Measurements from ENCODE around the gene EGFL6. TPM values are rescaled to one million over a fixed set of nuclear protein-coding genes. Genes with fewer than 3 reads are reported as not detected.
"Not testable (repeated sequence)": the region's sequence is repeated elsewhere in the genome, so short reads cannot be mapped to it uniquely, and the experiment has no call there.

EGFL6 gene
- polyA plus RNA-seq, 10 donors = 72.1 to 159 (median 114) TPM

DNA sequence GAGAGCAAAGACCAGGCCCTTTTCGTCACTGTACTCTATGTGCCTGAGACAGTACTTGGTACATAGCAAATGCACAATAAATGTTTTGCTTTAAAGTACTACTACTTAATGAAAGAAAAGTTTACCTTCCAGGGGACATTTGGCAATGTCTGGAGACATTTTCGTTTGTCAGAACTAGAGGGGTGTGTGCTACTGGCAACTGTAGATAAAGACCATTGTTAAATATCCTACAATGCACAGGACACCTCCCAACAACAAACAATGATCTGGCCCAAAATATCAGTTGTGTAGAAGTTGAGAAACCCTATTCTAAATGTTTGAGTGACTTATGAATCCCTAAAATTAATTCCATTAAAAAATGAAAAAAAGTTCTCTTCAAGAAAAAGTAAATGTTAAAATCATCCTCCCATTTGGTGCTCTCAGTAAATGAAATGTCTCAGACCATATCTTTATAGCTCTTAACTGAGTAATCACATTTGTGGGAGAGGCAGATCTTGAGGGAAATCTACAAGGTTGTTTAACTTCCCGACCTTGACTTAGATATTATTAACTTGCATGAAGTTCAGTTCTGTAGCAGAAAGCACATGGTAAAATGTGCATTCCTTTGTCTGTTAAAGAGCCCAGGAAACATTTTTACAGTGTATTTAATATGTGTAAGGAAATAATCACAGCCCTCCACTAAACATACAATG, 18.5 kb downstream of the EGFL6 start:
- no peak for DNase-seq

DNA sequence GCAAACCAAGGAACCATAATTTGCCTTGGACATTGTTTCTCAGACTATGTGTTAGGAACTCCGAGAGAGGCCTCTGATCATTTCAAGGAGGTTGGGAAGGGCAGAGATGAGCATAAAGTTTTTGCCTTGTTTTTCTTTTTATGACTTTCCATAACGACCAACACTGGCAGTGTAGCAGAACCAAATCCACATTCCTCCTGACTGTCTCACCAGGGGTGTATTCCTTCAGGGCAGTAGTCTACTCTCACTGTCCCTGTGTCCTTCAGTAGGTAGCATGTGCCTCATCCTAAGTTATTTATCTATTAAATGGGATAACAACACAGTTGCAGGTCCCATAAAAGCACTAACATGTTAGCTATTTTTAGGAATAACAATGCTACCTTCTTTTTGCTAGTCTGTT, 20.8 kb downstream of the EGFL6 start:
- DNase-seq = no peak

DNA sequence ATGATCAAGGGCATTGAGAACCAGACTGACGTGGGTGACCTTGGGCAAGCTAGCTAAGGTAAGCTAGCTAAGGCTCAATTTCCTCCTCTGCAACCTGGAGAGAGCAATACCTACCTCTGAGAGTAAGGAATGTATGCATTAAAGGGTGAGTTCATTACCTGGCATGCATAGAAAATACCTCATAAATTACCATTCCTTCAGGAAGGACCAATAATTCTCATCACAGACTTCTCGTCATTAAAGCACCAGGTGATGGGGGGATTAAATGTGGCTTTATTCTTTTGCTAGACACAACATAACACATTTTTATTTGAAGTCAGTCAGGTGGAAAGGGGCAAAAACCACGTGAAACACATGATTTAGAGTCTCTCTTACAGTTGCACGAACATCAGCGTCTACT, 21.5 kb downstream of the EGFL6 start:
- no peak for DNase-seq

DNA sequence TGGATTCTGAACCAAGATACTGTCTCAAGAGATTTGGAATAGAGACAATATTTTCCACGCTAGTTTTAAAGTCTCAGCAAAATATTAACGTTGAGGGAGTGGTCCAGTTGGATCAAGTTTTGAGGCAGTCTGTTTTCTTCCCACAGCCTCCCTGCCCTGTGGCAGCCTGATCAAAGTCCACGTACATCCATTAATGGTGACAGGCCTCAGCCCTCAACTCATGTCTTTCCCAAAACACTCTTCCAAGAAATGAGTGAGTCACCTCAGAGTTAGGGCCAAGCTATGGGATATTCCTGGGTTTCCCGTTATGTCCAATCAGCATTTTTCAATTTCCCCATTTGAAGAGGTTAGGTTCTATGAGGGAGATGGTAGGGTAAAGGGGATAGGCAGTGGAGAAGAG, 28.5 kb downstream of the EGFL6 start:
- peak; percentile 19 to 75 (median 58) for DNase-seq

DNA sequence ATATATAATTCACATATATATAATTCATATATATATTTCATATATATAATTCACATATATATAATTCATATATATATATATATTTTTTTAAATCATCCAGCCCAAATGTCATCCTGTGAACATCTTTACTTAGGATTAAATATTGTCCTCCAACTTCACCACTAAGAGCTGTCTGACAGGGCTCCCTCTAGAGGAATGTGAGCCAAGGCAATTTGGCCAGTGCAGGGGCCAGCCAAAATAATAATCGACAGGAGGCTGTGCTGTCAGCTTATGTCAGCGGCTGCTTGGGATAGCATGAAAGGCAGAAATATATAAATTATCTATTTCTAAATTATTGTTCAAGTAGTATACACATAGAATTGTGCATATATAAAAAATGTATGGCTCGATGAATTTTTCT, 29.5 kb downstream of the EGFL6 start:
- no peak for DNase-seq

DNA sequence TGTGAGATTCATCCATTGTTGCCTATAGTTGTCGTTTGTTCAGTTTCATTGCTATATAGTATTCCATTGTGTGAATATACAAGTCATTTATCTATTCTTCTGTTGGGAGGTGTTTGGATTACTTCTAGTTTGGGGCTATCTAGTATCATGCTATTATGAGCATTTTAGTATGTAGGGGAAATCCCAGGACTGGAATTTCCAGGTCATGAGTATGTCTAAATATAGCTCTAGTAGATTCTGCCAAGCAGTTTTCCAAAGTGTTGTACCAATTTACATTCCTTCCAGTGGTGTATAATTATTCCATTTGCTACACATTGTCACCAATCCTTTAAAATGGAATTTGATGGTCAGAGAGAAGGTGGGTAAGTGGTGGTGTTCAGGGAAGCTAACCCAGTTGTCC, 30.1 kb downstream of the EGFL6 start:
- peak in 1 of 3 donors; percentile 11 for DNase-seq

DNA sequence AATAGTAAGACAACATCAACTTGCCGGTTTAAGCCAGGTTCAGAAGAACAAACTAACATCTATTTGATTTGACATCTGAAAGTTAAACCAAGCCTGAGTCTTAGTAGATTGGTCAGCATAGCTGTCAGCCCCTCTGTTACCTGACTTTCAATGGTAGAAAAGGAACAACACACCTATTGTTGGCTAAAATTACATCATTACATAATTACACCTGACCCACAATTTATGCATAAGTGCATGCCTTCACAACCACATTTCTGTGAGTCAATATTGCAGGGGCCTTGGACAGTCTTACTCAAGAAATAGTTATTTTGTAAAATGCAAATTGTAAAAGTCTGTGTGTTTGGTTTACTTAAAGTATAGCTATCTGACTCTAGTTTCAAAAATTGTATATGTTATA, 36.2 kb downstream of the EGFL6 start:
- no peak for DNase-seq

DNA sequence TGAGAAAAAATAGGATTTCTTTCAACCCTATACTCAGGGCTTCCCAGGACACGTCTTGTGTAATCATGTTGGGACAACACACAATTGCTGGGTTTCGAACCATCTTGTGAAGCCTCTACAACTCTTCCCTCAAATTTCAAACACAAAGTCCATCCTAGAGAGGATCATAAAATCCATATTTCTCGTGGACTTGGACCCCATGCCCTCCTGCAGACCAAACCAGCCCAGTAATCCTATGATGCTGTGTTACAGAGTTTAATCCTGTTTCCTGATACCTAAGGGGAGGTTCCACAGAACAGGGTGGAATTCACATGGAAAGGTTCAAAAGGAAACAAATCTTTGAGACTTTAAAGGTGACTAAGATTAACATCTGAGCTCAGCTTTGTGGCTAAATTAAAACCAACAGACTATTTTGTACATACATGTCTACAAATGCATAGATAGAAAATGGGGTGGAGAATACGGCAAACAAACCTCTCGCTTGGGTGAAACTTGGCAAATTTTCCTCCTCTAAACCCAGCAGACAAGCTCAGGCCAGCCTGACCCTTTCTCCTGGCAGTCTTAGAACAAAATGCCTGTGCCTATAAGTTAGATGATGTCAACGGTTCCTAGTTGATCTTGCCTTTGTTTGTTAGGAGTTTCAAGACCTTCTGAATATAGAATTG, 38.1 kb downstream of the EGFL6 start:
- DNase-seq = no peak

DNA sequence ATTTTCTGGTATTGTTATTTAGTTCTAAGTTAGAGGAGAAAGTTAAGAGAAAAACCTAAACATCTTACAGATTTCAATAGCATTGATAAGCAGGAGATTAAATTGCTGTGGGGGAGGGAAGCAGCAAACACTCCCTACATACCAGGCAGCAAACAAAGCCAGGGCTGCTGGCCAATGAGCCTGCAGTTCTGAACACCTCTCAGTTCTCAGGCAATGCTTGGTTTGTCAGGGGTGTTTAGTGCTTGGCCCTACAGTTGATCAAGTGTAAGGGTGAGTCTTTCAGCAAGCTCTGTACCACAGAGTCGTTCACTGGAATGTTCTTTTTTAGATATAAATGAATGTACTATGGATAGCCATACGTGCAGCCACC, 38.6 kb downstream of the EGFL6 start:
- no peak for DNase-seq

DNA sequence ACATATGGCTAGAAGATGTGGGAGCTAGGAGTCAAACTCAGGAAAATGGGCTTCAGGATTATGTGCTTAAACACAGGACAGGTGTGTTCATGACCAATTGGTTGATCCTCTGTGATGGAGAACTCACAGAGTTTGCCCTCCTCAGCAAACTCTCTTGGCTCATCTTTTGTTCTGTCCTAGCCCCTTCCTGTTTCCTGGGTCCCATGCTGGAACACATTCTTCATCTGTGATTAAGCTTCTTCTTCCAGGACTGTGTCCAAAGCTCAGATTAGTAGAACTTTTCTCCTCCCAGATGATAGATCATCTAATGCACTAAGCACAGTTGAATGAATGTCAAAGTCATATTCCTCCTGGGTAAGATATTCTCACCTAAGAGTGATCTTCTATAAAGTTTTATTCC, 44.8 kb downstream of the EGFL6 start:
- DNase-seq = no peak

DNA sequence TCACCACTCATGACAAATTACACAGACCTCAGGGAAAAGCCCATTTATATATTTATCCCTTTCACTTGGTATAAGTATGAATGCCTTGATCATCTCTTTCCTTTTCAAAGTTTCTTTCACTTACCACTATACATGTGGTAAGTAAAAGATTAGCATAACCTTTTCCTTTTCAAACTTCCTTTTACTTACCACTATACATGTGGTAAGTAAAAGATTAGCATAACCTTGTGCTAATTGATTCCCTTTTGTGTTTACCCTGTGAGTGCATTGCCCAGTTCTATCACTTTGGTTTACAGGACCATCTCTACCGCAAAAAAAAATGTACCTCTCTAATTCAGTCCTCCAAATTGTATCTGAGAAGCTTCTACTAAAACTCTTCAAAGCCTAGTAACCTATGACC, 50.8 kb downstream of the EGFL6 start:
- no peak for DNase-seq

DNA sequence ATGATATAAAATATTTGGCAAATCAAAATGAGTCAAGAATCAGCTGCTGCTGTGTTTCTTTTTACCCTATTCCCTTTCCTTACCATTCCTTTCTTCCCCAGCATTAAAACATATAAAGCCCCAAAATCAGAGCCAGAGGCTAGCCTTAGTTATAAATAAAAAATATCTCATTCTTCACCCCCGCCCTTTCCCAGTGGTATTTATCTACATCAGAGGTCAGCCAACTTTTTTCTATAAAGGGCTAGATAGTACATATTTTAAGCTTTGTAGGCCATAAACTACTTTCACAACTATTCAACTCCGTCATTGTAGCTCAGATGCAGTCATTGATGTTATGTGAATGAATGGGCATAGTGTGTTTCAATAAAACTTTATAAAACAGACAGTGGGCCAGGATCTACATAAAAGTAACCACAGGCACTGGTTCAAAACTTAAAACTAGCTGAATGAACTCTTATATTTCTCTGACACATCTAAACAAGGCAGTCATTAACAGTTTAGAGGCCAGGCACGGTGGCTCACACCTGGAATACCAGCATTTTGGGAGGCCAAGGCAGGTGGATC, 53.1 kb downstream of the EGFL6 start:
- DNase-seq = peak in 2 of 3 donors; percentile 10 to 48

DNA sequence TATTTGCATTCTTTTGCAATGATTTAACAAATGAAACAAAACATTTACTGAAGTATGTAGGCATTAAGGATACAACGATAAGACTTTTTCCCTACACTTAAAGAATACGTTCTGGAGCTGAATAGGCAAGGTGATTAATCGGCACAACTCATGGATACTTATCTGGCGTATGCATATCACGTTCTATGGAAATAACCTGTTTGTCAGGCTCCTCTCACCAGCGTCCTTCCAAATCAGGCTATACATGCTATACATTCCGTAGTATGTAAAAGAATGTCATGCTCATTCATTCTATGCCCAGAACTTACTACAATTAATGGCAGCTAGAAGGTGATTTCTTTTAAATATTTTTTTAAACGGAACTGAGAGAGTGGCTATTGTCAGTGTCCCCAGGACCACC, 57.9 kb downstream of the EGFL6 start:
- DNase-seq = no peak

DNA sequence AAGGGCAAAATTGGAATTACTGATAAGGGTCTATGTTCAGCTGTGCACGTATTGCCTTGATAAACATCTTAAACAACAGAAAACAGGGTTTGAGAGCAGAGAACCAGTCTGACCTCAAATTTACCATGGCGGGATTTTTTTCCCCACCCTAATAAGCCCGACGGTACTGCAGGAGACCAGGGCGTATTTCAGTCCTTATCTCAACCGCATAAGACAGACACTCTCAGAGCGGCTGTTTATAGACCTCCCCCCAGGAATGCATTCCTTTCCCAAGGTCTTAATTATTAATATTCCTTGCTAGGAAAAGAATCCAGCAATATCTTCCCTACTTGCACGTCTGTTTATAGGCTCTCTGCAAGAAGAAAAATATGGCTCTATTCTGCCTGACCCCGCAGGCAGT, 67.8 kb downstream of the EGFL6 start:
- DNase-seq = not testable (repeated sequence)

DNA sequence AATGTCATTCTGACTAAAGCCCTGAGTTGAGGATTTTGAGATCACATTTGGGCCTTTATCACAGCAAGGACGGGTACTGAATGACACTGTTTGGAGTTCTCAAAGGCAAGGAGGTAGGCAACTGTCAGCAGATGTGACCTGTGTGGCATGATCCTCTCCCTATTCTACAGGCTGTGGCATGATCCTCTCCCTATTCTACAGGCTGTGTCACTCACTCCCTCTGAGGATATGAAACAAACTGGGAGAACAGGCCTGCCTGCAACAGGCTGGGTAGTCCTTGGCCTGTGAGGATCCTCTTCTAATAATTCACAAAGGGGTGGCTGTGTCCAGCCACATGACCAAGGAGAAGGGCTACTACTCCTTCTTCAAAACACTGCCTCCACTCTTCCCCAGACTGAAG, 68.6 kb downstream of the EGFL6 start:
- no peak for DNase-seq

DNA sequence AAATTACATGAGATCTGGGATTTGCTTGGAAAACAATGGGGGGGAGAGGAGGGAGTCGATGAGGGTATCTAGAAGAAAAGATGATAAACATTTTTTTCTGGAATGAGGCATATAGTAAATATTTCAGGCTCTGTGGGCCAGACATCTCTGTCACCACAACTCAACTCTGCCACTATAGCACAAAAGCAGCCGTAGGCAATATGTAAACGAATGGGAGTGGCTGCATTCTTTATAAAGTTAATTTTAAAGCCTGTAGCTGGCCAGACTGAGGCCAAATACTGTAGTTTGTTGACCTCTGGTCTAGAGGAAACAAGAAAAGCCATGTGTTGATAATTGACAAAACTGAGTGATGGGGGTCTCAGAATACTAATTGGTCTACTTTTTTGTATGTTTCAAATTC, 69.4 kb downstream of the EGFL6 start:
- DNase-seq = no peak

DNA sequence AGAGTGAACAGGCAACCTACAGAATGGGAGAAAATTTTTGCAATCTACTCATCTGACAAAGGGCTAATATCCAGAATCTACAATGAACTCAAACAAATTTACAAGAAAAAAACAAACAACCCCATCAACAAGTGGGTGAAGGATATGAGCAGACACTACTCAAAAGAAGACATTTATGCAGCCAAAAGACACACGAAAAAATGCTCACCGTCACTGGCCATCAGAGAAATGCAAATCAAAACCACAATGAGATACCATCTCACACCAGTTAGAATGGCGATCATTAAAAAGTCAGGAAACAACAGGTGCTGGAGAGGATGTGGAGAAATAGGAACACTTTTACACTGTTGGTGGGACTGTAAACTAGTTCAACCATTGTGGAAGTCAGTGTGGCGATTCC, 72.3 kb downstream of the EGFL6 start:
- not testable (repeated sequence) for DNase-seq

DNA sequence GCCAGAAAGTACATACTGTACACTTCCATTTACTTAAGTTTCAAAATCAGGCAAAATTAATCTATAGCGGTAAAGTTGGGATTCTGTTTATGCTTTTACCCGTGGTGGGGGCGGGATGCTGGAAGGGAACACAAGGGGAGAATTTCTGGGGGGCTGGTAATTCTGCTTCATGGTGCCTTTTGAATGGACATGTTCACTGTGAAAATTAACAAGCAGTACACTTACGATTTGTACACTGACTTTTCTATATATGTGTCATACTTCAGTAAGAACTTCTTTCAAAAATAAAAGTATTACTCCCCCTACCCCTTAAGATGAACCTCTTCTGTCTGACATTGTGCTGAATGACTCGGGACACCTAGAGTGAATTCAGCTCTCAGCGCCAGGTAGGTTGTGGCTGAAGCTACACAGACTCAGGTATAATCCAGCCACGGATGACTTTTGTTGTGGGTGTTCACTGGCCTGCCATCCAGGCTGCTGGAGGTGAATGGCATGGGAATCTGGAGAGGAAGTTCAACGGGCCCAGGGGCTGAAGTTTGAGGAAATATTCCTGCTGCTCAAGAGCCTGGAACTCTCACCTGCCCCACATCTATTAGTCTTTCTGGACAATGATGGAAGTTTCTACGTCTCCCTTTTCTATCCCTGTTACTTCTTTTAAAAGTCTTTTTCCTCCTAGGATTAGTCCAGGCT, 76.2 kb downstream of the EGFL6 start:
- DNase-seq = no peak

DNA sequence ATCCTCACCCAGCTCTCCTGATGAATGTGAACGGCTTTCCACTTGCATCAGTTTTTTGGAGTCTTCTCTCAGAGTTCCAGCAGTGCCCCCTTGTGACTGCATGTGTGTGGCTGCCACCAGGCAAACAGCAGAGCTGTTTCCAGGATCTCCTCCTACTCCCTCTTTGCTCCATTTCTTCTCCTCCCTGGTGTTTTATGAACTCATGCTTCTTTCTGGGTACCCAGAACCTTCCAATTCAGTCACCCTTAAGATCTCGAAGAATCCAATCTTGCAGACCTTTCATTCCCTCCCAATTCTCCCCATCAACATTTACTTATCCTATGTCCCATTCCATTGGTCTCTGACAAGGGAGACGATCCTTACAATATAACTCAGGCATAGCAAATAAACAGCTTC, 76.8 kb downstream of the EGFL6 start:
- peak; percentile 54 to 80 (median 65) for DNase-seq

DNA sequence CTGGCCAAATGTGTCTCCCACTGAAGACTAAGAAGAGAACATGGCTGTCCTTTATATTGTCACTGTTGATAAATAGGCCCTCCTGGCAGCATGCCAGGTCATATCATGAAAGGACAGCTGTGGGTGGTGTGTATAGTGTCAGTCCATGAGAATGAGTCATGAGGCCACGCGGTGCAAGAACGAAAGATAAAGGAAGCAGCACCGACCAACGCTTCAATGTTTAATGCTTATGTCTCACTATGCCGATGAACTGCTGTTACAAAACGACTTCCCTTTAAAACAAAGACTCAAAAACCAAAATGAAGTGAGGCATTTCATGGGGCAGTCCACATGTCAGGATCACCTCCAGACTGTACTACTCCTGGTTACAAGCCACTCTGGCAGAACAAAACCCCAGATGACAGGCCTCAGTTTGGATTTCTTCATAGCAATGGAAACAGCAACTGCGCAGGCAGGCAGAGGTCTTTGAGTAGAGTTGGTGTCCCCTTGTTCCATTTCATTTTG, 78.4 kb downstream of the EGFL6 start:
- peak; percentile 64 to 77 (median 67) for DNase-seq

DNA sequence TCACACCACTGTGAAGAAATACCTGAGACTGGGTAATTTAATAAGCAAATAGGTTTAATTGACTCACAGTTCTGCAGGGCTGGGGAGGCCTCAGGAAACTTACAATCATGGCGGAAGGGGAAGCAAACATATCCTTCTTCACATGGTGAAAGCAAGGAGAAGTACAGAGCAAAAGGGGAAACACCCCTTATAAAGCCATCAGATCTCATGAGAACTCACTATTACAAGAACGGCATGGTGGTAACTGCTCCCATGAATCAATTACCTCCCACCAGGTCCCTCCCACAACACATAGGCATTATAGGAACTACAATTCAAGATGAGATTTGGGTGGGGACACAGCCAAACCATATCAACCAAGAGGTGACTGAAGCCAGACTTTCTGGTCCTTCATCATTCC, 78.9 kb downstream of the EGFL6 start:
- DNase-seq = not testable (repeated sequence)

DNA sequence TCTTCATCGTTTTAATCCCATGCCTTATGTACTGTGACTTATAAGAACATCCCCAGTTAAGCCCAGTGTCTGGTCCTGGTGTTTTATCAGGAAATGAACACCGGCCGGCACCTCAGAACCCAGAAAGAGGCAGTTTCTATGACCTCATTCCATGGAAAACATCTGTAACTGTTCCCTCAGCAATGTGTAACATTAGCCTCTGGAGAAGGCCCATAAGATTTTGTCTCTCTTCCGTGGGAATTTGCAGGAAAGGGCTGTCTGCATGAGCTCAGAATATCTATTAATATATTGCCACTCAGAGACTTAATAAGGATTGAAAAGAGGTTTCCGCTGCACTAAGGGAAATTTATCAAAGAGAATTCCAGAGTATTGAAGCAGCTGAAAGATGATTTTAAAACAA, 80.4 kb downstream of the EGFL6 start:
- DNase-seq = peak; percentile 48 to 79 (median 51)

DNA sequence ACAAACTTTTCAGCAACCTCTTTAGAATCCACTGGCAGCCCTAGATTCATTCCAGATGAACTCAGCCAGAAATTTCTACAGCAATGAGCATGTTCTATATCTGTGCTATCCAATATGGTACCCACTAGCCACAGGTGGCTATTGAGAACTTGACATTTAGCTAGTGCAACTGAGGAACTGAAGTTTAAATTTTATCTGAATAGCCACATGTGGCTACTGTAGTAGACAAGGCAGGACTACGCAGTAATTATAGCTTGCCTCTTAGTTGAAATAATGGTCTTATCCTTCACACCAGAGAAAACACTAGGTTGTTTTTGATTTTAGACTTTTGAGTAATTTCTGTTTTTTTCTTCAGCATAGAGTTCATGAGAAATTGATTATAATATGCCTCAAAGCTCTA, 80.9 kb downstream of the EGFL6 start:
- no peak for DNase-seq
